Measurements from ENCODE around the gene CFAP61.

The CFAP61 gene

GRCh38 chr20:20092827-20093226 lies 40.5 kb downstream of the CFAP61 start:
- Histone ChIP-seq H3K27me3 (ENCODE audit: insufficient read depth, low read length, poor library complexity, severe bottlenecking) (no peaks in the 10 kb centered on the region), H3K36me3 (ENCODE audit: insufficient read depth, low read length) (no peaks in the 10 kb centered on the region), H3K79me2 (ENCODE audit: insufficient read depth, low read length) (no peaks in the 10 kb centered on the region), H3K4me2 (ENCODE audit: low read depth, low read length, poor library complexity, severe bottlenecking) (no peak overlapping the region), H3K4me3 (ENCODE audit: low read length, poor library complexity, severe bottlenecking) (no peak overlapping the region), H3F3A (ENCODE audit: low read depth) (no peaks in the 10 kb centered on the region), H2AFZ (ENCODE audit: low read length) (no peak overlapping the region), H3K4me1 (ENCODE audit: insufficient read depth, low read length, poor library complexity, severe bottlenecking) (no peaks in the 10 kb centered on the region), H4K20me1 (ENCODE audit: insufficient read depth, low read length, poor library complexity, severe bottlenecking) (no peaks in the 10 kb centered on the region), H3K9me3 (ENCODE audit: insufficient read depth, low read depth, low read length) (no peaks in the 10 kb centered on the region), H3K9ac (ENCODE audit: low read depth, low read length, poor library complexity, severe bottlenecking) (no peak overlapping the region), H3K9me2 (replicated peaks; ENCODE audit: low read depth, low read length) (no peaks in the 10 kb centered on the region)
- no peak for TF ChIP-seq CTCF (conservative IDR thresholded peaks at IDR 0.05; ENCODE audit: low read length)
- no peak for TF ChIP-seq EZH2phosphoT487 (IDR thresholded peaks at IDR 0.05; ENCODE audit: borderline replicate concordance)

GRCh38 chr20:20094410-20094809 lies 42.1 kb downstream of the CFAP61 start:
- Histone ChIP-seq H3K27me3 (ENCODE audit: insufficient read depth, low read length, poor library complexity, severe bottlenecking) (no peaks in the 10 kb centered on the region), H3K4me2 (ENCODE audit: low read depth, low read length, poor library complexity, severe bottlenecking) (no peak overlapping the region), H3K36me3 (ENCODE audit: insufficient read depth, low read length) (no peaks in the 10 kb centered on the region), H3K4me1 (ENCODE audit: insufficient read depth, low read length, poor library complexity, severe bottlenecking) (no peaks in the 10 kb centered on the region), H2AFZ (ENCODE audit: low read length) (no peak overlapping the region), H3F3A (ENCODE audit: low read depth) (no peaks in the 10 kb centered on the region), H3K9ac (ENCODE audit: low read depth, low read length, poor library complexity, severe bottlenecking) (no peak overlapping the region), H3K79me2 (ENCODE audit: insufficient read depth, low read length) (no peaks in the 10 kb centered on the region), H4K20me1 (ENCODE audit: insufficient read depth, low read length, poor library complexity, severe bottlenecking) (no peaks in the 10 kb centered on the region), H3K9me3 (ENCODE audit: insufficient read depth, low read depth, low read length) (no peaks in the 10 kb centered on the region), H3K9me2 (replicated peaks; ENCODE audit: low read depth, low read length) (no peaks in the 10 kb centered on the region), H3K4me3 (ENCODE audit: low read length, poor library complexity, severe bottlenecking) (no peak overlapping the region)
- TF ChIP-seq CTCF (conservative IDR thresholded peaks at IDR 0.05; ENCODE audit: low read length) = no peak
- no peak for TF ChIP-seq EZH2phosphoT487 (IDR thresholded peaks at IDR 0.05; ENCODE audit: borderline replicate concordance)

- no peaks in the 10 kb centered on the region for H3K79me2 ChIP-seq (ENCODE audit: insufficient read depth, low read length)
- H3K4me1 ChIP-seq (ENCODE audit: insufficient read depth, low read length, poor library complexity, severe bottlenecking) = no peaks in the 10 kb centered on the region
- no peaks in the 10 kb centered on the region for H4K20me1 ChIP-seq (ENCODE audit: insufficient read depth, low read length, poor library complexity, severe bottlenecking)
- no peak overlapping the region for H3K4me3 ChIP-seq (ENCODE audit: low read length, poor library complexity, severe bottlenecking)
- H3K9ac ChIP-seq (ENCODE audit: low read depth, low read length, poor library complexity, severe bottlenecking) = no peak overlapping the region
- no peaks in the 10 kb centered on the region for H3K9me2 ChIP-seq (replicated peaks; ENCODE audit: low read depth, low read length)
- no peaks in the 10 kb centered on the region for H3K9me3 ChIP-seq (ENCODE audit: insufficient read depth, low read depth, low read length)
- no peak for TF ChIP-seq EZH2phosphoT487 (IDR thresholded peaks at IDR 0.05; ENCODE audit: borderline replicate concordance)
- TF ChIP-seq CTCF (conservative IDR thresholded peaks at IDR 0.05; ENCODE audit: low read length) = no peak
- no peak overlapping the region for H2AFZ ChIP-seq (ENCODE audit: low read length)
- H3K27me3 ChIP-seq (ENCODE audit: insufficient read depth, low read length, poor library complexity, severe bottlenecking) = no peaks in the 10 kb centered on the region
- H3F3A ChIP-seq (ENCODE audit: low read depth) = no peaks in the 10 kb centered on the region
- no peaks in the 10 kb centered on the region for H3K36me3 ChIP-seq (ENCODE audit: insufficient read depth, low read length)
- H3K4me2 ChIP-seq (ENCODE audit: low read depth, low read length, poor library complexity, severe bottlenecking) = no peak overlapping the region
Measured at GRCh38 chr20:20095114-20095872, 43.0 kb downstream of the CFAP61 start.

All from Loucy (cell line).